Measurements from ENCODE around the gene GRM8.

DNA sequence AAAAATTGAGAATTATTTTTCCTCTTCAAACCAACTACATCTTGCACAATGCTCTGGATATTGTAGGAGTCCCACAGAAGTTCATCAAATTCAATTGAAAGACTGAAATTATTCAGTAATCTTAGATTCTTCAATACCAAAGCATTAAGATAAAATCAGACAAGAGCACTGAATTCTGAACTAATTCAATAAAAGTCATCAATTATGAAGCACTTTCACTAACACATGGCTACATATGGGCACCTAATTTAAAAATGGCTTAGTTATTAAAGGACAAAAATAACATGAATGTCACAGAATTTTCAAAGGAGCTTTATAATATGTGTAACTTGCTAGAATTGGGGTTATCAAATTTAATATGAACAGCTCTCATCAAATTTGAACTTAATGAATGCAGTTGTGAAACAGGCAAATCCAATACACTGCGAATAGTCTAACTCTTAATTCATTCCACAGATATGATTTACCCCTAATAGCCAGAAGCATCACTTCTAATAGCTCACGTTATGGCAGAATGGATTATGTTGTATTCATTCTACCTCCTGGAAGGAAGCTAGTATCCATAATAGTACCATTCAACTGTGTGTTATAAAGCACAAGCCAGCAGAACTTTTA, 116.8 kb downstream of the GRM8 start:
- TF ChIP-seq, protein P1, sequence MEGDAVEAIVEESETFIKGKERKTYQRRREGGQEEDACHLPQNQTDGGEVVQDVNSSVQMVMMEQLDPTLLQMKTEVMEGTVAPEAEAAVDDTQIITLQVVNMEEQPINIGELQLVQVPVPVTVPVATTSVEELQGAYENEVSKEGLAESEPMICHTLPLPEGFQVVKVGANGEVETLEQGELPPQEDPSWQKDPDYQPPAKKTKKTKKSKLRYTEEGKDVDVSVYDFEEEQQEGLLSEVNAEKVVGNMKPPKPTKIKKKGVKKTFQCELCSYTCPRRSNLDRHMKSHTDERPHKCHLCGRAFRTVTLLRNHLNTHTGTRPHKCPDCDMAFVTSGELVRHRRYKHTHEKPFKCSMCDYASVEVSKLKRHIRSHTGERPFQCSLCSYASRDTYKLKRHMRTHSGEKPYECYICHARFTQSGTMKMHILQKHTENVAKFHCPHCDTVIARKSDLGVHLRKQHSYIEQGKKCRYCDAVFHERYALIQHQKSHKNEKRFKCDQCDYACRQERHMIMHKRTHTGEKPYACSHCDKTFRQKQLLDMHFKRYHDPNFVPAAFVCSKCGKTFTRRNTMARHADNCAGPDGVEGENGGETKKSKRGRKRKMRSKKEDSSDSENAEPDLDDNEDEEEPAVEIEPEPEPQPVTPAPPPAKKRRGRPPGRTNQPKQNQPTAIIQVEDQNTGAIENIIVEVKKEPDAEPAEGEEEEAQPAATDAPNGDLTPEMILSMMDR (IDR thresholded peaks at IDR 0.05): no peak
- TF ChIP-seq POLR2A (IDR thresholded peaks at IDR 0.05): no peak
